Hindlimb muscle (tissue), 1 donor: ENCODE results near the gene HES3. TPM values are rescaled to one million over a fixed set of nuclear protein-coding genes. Genes with fewer than 3 reads are reported as not detected.

Experiments
- DNase-seq: peaks from one replicate; pipeline ENCODE4 v3.0.0-alpha.2; 2013
- polyA plus RNA-seq: library from polyadenylated mRNA; unstranded; fragments of 120-200 nt; gene quantifications from one replicate; pipeline ENCODE4 v1.2.1, GENCODE V29; 2013; ENCODE audit not compliant: insufficient read length

Gene HES3
- polyA plus RNA-seq, 1 donor = not detected

DNA sequence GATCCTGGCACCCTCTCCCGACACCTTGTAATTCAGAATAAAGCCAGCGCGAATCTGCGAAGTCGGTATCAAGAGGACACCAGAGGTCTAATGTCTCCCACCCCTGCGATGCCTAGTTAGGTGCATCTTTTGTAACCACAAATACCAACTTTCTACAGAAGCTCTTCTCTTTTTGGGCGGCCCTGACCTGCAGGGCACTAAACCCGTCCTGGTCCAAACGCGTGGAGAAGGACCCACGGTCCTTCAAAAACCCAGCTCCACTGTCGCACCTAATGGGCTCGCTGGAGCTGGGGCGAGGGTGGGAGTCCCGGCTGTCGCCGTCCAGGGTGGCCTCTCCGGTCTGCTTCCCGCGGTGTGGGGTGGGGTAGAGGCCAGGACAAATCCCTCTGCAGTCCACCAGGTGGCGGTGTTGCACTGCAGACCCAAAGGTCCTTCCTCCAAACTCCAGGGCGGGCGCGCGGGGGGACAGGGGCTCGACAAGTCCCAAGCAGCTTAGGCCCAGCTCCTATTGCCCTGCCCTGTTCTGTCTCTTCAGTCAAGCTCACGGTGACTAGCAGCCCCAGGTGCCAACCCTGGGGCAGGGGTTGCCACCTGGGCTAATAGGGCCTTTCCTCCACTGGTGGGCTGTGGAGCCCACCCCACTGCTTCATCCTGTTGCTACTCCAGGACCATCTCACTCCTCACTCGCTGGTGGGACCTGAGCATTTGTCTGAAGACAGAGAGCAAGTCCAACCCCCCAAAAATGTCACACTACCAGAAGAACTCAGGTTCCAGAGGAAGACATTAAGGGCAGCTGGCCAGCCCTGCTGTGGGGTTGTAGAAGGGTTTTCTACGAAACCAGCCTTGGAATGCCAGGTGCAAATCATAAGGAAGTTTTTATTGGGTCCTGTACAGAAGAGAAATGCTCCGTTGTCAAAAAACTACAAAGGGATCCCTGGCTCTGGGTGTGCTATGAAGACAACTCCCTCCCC is 2.8 kb downstream of the HES3 start:
- peak; percentile 84 for DNase-seq

DNA sequence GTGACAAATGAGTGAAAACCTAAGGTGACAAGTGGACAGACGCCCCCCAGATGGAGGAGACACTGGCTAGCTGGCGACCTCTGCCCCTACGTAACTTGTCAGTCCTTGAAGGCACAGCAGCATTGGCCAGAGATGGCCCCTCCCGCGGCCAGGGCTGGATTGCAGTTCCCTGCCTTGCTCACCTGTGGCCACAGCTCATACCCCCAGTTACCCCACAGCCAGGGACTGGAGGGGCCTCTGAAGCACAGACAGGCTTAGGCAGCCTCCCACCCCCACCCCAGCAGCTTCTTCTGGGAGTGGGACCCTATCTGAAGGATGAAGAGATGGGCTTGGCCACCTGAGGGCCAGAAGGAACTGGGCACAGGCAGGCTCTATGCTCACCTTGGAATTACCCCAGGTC is 3.7 kb downstream of the HES3 start:
- DNase-seq = no peak

DNA sequence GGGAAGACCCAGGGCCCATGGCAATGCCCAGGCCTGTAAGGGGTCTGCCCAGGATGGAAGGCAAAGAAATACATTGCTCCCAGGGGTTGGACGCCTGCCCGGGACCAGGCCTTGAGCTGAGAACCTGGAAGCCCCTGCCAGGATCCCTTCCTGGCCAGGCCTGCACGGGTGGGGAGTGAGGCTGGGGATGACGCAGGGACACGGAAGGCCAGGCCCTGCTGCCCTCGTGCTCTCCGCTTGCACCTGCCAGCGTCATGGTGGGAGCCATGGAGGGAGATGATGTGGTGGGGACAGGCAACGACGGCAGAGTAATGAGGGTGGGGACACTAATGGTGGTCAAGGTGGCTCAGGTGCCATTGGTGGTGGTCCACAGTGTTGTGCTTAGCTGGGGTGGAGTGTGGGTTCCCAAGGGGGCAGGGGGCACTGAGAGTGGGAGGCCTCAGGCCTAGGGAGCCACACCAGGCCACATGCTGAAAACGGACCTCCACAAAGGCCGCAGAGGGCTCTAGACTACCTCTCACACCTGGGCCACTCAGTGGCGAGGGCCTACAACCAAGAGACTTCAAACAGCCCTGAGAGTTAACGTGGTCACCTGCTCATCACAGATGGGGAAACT is 4.3 kb downstream of the HES3 start:
- no peak for DNase-seq

DNA sequence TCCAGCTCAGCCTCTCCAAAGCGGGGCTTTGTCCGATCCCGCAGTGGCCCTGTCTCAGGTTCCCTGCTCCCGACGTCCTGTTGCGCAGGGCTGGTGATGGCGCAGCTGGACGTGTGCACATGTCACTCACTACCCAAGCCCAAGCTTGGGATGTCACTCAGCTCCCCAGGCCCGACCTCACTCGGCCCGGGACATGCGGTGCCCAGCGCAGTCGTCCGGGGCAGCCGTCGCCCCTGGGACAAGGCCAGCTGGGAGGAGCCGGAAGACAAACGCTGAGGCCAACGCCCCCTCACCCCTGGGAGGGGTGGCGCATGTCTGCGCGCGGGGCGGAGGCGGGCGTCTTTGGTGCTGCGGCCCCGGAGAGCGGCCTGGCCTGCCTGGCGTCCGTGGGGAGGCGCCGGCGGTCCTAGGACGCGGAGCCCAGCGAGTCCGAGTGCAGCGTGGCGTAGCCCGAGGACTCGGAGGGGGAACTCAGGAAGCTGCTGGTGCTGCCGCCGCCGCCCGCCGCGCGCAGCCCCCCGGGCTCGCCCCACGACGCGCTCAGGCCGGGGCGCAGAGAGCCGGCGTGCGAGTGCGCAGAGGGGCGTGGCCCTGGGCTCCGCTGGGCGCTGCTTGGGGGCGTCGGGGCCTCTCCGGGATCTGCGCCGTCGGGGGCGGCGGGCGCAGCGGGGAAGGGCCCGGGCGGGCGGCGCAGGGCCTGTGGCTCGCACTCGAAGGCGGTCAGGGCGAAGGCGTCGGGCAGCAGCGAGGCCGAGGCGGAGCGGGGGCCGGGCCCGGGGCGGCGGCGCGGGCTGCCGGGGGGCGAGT is 5.2 kb downstream of the HES3 start:
- no peak for DNase-seq

DNA sequence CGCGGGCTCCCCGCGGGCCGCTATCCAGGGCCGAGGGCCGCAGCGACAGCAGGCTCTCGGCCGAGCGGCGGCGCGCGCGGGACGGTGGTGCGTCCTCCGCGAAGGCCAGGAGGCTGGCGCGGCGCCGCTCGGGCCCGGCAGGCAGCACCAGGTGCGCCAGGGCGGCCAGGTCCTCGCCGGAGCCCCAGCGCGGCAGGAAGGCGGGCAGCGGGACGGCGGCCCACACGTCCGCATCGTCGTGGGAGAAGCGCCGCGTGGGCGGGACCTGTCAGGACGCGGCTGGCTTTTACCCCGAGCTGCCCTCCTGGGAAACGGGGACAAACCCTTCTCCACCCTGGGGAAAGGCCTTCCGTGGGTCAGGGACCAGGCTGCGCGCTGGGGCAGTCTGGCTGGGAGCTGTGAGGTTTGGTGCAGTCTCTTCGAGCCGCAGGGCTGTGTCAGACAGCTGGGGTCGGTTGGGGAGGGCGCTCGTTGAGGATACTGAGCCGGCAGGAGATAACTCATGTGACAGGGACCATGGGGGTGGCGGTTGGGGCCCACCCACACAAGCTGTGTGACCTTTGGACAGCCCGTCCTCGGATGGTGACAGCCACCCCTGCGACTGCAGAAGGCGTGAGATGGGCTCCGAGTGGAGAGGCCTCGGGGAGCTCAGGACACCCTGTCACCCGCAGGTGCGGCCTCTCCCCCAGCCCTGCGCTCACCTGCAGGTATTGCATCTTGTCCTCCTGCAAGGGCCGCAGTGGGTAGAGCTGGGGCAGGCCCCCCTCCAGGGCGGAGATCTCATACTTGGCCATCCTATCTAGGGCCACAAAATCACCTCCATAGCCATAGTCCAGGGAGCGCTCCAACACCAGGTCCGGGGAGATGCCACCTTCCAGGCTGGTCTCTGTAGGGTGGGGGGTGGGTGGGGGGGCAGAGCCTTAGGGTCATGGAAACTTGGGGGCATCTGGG is 6.0 kb downstream of the HES3 start:
- no peak for DNase-seq

DNA sequence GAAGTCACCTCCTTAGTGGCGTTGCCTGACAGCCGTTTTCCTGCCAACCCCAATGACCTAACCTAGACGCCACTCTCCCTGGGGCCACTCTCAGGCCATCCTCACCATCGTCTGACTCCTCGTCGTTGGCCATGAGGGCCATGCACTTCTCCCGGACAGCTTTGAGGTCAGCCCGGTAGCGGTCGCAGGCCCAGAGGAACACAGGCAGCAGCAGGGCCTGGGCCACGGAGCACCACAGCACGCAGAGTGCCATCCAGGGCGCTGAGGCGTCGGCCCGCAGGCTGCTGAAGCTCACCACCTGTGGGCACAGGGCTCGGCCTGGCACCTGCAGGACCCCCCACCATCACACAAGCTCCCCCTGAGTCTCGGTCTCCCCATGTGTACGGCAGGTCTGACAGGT is 7.3 kb downstream of the HES3 start:
- no peak for DNase-seq

DNA sequence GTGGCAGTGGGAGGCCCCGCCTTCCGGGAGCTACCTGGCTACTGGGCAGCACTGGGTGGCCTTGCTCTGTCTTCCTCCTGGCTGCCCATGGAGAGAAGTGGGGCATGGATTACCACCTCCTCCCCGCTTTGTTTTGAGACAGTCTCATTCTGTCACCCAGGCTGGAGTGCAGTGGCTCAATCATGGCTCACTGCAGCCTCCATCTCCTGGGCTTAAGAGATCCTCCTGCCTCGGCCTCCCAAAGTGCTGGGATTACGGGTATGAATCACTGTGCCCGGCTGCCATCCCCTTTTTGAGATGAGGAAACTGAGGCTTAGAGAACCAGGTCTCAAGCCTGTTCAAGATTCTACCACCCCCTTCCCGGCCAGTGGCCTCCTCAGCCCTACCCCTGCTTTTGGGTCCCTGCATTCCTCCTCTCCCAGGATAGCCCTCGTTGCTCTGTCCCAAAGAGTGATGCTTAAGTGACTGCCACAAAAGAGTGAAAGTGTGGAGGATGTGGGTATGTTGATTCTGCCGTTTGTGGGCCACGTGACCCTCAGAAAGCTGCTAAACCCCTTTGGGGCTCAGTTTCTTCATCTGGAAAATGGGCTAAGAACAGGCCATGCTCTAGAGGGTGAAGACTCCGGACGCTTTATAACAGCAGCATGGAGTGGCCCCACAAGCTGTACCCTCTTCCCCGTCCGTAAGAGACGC is 7.8 kb downstream of the HES3 start:
- DNase-seq = no peak

DNA sequence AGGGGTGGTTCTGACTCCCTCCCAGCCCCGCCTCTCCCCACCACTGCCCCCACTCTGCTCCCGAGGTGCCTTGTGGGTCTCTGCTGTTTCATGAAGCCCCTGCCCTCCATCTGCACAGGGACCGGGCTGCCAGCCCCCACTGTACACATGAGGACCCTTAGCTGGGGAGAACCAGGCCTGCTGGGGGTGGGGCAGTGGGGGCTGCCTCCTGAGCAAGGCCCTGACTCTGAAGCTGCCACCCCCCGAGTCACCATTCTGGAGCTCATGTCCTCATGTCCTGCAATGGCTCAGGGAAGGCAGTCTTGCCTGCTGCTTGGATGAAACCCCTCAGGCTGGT is 8.4 kb downstream of the HES3 start:
- DNase-seq = no peak

DNA sequence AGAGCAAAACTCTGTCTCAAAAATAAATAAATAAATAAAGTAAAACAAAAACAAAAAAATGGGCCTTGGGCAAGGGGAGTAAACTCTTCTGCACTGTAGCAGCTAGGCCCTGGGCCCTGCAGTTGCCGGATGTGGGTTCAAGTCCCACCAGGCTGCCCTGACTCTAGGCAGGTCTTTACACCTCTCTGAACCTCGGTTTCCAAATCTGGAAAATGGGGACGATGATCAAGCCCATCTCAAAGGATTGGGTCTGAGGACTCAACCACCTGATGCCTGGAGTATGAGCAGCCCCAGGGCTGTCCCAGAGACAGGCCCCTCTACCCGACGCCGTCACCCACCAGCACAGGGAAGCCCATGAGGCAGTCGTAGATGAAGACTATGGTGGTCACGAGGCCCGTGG is 9.4 kb downstream of the HES3 start:
- DNase-seq = no peak

DNA sequence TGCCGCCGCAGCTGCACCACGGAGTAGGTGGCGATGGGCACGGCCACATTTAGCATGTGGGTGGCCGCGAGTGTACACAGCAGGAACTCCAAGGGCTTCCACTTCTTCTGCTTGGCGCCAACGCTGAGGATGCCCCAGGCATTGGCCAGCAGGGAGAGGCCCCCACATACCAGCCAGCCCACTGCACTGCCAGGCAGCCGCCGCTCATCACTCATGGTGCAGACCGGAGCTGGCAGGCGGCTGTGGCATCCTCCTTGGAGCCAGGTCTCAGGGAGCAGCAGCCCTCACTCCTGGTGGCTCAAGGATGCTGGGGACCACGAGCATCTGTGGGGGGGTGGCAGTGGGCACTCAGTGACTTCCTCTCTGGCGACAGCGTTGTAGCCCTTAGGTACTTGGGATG is 10.7 kb downstream of the HES3 start:
- DNase-seq = no peak

DNA sequence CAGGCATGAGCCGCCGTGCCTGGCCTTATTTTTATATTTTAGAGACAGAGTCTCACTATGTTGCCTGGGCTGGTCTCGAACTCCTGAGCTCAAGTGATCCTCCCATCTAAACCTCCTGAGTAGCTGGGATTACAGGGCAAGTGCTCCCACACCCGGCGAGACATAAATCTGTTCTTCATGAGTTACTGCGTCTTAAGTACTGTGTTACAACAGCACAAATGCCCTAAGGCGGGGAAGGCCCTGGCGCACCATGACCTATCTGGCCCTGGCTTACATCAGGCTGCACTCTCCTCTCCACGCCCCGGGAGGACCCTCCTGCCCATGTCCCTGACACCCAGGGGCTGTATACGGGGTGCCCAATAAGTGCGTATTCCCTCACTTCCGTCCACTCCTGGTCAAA is 12.7 kb downstream of the HES3 start:
- DNase-seq = no peak

DNA sequence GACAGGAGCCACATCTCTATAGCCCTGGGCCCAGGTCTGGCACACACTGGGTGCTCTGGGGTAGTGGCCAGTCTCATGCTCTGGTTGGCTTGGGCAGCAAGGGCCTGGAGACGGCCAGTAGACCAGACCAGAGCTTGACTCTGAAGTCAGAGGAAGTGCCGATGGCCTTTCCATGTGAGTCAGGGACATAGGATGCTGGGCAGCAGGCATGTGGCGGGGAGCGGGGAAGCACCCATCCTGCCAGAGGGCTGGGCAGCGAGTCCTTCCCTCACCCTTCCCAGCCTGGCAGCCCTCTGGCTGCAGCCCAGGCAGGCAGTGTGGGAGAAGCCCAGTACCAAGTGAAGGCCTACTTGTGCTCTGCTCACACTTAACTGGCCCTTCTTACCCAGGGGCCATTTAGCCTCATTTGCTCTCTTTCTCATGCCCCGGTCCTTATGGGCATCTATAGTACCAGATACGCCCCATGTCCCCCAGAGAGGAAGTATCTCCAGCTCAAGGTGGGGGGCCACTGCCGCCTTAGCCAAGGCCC is 13.6 kb downstream of the HES3 start:
- no peak for DNase-seq

DNA sequence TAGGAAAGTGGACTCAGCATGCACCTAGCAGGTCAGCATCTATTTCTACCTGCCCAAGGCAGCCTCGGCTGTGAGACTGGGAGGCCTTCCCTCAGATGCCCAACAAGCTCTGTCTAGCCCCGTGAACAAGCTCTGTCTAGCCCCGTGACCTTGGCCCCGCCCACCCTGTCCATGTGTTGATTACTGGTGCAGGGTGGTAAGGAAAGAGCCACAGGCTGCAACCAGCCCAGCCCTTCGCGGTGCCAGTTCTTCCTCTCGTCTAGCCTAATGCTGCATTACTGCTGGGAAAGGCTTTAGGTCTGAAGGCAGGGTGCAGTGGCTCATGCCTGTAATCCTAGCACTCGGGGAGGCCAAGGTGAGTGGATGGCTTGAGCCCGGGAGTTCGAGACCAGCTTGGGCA is 14.7 kb downstream of the HES3 start:
- DNase-seq = no peak

DNA sequence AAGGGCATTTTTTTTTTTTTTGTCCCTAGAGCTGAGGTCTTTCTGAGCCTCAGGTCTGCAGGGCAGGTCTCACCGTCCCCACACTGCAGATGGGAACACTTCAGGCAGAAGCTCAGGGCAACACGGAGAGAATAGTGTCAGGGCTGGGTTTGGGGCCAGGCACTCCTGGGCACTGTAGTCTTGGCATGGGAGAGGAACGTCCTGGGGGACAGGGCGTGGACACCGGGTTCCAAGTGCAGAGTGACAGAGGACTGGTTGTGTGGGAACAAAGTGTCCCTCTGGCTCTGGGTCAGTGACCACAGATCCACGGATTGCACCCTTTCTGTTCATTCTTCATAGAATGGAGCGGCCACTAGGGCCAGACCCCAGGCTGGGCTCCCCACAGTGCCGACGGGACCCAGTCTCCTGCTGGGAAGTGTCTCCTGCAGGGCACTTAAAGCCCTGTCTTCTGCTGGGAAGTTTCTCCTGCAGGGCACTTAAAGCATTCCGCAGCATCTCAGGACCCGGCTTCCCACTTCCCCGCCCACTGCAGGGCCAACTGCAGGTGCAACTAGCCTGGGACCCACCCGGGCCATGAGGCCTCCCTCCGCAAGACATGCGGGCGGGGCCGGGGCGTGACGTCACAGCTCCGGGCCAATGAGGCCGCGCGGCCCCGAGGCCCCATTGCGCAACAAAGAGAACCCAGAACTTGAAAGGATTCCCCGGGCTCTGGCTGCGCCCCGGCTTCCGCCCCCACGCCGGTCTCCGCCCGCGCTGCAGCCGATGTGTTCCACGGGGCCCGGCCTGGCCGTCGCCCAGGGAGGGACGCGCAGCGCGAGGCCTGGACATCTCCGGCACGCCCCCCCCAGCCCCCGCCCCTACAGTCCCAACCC is 15.7 kb downstream of the HES3 start:
- peak; percentile 73 for DNase-seq

DNA sequence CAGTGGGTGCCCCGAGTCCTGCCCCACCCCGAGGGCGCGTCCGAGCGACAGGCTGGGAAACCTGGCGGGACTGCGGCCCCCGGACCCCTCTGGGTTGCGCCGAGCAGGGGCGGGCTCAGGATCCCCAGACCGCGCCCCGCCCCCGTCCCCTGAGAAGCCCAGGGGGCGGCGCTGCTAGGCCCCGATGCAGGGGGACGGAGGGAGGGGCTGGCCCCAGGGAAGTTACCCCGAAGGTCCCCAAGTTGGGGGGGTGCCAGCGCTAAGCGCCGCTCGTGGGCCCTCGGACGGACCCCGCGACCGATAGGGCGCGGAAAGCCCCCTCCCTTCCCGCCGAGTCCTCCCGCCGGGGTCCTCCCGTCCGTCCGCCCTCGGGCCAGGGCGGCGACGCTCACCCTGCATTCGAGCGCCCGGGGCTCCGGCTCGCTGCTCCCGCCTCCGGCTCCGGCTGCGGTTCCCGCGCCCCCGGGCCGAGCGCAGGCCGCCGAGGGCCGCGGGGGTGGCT is 16.5 kb downstream of the HES3 start:
- no peak for DNase-seq

DNA sequence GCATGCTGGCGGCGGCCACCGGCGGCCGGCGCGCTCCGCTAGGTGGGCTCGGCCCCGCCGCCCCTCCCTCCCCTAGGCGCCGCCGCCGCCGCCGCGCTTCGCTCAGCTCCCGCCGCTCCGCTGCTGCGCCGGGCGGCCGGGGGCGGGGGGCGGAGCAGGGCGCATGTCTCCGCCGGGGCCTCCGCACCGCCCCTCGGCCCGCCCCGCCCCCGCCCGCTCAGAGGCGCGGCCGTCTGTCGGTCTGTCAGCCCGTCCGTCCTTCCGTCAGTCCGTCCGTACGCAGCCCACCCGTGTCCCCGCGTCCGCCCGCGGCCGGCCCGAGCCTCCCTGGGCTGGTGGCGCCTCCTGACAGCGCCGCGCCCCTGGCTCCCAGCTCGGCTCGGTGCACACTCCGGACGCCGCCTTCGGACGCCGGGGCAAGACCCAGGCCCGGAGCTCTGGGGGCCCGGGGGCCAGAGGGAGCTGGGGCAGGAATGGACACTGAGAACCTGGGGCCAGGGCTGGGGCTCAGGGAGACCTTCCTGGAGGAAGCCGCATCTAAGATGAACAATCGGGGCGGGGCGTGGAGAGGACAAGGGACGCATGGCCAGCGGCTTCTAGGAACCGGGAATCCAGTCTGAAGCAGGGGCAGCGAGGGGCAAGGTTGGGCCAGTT is 17.1 kb downstream of the HES3 start, which contains the start of gene GPR153:
TSS of gene GPR153 (minus strand) at position 138 of the 654 bp plus-strand sequence. CDS start 6,193 bp downstream, outside the sequence.
- DNase-seq = no peak

DNA sequence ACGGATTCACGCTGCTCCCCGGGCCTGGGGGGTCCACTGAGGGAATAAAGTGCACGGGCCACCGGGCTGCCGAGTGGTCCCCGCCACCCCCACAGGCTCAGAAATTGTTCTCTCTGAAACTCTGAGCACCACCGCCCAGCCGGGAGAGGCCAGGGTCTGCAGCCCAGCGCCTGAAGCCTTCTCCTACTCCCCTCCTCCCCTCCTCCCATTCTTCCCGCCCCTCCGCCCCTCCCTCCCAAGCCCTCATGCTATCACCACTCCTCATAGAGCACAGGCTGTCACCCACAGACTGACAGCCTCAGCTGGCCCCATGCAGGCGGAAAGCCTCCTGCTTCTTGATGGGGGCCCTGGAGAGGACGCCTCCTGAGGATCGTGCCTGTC is 17.6 kb downstream of the HES3 start:
- no peak for DNase-seq

DNA sequence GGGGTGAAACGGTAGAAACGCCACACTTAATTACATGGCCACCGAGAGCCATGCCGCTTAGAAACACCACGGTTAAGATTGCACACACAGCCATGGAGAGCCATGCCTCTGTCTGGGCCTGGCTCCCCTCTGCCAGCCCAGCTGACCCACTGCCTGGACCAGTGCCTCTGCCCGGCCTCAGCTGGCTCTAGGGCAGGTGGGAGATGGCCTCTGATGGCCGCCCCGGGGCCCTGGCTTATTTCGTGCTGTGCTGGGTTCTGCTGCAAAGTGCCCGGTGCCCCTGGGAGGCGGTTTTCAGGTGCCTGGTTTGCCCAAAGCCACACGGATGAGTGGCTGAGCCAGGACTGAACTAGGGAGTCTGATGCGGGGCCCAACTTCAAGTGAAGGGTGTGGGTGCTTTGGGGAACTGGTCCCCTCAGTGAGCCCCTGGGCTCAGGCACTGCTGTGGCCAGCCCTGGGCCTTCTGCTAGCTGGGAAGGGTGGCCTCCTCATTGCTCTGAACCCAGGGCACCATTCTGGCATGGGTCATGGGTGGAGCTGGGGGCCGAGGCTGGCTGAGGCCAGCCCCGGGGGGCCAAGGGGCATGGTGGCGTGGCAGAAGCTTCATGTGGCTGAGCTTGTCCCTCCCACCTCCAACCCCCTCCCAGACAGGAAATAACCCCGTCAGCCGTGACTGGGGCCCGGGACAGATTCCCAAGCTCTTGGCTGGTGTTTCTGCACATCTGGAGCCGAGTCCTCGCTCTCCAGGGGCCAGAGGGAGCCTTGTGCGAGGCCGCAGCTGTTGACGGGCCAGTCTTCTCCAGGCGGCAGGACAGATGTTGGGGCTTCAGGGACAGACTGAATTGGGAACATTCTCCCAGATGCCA is 18.8 kb downstream of the HES3 start:
- DNase-seq = peak; percentile 87
